HG03066 (cell line): Measurements from ENCODE around the gene SP3.

Experiments used
- ATAC-seq: cut with Tn5 transposase; IDR thresholded peaks from one replicate; pipeline ENCODE4 v1.9.1; 2021; ENCODE audit warnings: low read depth; ENCODE audit not compliant: unreplicated experiment

Gene SP3

DNA sequence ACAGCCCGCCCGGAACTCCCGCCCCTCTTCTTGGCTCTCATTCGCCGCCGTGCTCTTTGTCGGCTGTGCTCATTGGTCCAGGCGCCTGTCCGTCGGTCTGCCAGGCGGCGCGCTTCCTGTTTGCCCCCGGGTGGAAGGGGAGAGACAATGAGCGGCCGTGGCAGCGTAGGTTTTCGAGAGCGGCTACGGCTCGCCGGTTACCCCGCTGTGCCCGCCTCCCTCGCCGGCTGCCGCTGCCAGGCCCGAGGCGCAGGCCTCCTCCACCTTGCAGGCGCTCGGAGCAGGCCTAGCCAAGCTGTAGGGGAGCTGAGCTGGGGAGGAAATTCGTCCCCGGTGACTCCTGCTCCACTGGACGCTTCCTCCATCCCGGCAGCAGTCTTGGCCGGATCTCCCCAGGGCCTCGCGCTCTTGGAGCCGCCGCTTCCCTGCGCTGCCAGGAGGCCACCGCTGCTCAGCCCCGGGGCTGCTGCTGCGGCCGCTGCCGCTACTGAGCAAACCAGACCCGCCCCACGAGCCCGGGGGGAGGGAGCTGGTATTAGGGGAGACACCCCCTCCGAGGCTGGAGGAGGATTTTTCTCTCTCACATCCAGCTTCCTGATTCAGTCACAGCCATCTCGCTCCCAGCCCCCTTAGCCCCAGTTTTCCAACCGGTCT lies at the start of gene SP3:
Gene SP3 (minus strand): TSS at position 2 of the 654 bp plus-strand sequence. CDS start 202 bp downstream, outside the sequence.
- ATAC-seq, result peak; percentile 69

GRCh38 chr2:174014699-174015070 lies 49.5 kb upstream of the SP3 start:
- no peak for ATAC-seq

- ATAC-seq, result no peak
Measured at GRCh38 chr2:174014011-174014698, 49.0 kb upstream of the SP3 start.

DNA sequence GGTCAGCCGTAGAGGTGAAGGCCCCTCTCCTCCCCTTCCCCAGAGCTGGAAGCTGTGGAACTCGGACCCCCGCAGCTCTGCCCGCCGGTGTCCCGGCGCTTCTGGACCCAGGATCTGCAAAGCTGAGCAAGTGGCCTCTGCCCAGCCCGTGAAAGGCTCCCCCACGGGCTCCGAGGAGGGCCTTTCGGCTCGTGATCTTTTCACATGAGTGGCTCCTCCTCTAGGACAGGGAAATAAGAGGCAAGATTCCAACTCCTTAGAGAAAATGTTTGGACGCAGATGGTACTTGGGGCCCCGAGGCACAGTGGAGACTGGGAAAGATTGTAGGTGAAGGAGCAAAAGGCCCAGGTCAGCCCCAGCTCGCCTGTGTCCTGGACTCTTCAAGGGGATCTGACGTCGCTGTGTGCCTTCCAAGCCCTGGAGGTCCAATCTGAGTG lies 48.2 kb upstream of the SP3 start:
- no peak for ATAC-seq

DNA sequence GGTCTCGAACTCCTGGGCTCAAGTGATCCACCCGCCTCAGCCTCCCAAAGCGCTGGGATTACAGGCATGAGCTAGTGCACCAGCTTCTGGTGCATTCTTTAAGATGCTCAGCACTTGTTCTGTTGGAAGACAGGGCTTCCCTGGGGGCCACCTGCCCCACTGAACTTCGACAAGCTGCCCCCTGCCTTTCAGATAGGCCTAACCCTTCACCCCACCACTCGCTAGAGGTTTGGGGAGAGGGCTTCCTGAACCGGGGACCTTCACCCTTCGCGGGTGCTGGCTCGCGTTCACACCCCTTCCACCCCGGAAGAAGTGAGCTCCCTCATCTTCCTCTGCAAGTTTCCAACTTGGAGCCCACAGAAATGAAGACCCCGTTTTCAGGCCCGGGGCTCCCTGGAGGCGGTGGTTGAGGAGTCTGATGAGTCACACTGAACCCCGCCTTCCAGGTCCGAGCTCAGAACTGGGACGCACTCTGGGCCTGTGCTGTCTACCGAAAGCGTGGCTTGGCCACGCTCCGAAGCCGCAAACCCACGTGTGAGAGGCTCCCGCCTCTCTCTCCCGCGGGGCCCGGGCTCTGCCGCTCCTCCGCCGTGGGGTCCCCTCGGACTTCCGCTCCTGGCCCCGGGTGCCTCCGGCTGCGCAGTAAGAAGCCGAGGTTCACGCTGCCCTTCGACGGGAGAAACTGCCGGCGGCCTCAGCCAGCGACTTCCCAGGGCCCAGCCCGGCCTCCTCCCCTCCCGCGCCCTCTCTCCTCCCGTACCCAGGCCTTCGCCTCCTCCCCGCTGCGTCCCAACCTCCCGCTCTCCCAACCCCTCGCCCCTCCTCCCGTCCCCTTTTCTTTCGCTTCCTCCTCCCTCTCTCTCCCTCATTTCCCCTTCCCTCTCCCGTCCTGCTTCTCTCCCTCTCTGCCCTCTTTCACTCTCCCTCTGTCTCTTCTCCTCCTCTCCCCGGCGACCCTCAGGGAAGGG lies 47.5 kb upstream of the SP3 start:
- no peak for ATAC-seq

DNA sequence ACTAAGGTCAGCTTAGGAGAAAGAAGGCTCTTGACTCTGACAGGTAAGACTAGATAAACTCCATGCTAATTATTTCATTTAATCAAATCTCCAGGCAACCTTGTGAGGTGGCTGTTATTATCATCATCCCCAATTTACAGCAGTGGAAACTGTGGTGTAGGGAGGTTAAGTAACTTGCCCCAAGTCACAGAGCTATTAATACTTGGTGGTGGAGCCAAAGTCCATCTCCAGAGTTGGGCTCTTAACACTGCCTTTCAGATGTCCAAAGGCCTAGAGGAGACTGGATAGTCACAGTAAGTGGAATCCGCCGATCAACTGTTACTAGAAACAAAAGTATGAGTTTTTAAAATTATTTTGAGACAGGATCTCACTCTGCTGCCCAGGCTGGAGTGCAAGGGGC lies 46.6 kb upstream of the SP3 start:
- ATAC-seq, result no peak

GRCh38 chr2:174011173-174011572 lies 46.0 kb upstream of the SP3 start:
- ATAC-seq, result no peak

DNA sequence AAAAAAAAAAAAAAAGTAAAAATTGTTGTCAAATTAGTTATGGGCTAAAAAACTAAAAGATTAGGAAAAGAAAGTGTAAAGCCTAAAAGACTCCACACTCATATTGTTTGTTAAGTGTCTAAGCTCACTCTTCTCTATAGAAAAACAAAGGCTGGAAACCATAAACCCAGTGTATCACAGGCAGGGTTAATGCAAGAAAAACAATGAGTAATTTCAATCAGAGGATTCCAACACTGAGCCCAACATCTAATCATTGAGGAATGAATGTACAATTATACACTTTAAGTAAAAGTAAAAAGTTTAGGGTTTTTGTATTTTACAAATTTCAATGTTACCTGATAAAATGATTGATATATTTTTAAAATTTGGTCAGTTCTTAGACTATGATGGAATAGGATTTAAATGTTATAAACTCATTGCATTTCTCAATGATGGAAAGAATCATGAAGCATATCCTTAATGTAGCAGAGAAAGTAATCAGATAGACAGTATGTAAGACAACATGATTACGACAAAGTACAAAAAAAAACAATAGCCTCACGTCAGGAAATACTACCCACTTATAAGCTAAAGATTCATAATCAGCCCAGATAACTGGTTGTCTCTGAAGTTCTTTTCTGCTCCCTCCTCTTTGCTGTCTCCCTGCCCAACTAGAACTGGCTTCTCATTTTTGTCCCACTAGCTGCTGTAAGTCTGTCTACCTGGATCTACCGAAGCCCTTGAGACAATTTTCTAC lies 44.5 kb upstream of the SP3 start:
- no peak for ATAC-seq

GRCh38 chr2:174008720-174009119 lies 43.5 kb upstream of the SP3 start:
- no peak for ATAC-seq

DNA sequence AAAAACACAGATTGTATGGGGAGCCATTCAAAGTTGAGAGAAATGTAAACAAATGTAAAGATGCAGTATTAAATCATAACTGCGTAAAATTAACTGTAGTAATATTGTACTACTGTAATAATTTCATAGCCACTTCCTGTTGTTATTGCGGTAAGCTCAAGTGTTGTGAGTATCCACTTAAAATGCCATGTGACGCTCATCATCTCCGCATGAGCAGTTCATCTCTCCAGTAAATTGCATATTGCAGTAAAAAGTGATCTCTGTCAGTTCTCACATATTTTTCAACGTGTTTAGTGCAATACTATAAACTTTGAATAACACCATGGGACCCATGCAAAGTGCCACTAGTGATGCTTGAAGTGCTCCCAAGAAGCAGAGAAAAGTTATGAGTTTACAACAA lies 41.8 kb upstream of the SP3 start:
- no peak for ATAC-seq

DNA sequence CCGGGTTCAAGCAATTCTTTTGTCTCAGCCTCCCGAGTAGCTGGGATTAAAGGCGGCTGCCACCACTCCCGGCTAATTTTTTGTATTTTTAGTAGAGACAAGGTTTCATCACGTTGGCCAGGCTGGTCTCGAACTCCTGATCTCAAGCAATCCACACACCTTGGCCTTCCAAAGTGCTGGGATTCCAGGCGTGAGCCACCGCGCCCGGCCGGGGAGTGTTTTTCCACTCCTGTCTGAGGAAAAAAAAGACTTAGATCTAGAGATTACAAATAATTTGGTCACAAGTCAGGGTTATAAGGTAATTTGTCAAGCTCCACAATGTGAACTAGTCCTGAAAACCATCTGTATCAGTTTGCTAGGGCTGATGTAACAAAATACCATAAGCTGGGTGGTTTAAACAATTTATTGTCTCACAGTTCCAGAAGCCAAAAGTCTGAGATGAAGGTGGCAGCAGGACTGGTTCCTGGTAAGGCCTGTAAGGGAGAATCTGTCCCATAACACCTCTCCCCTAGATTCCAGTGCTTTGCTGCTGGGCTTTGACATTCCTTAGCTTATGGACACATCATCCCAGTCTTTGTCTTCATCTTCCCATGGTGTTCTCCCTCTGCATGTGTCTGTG lies 40.7 kb upstream of the SP3 start:
- ATAC-seq, result no peak

GRCh38 chr2:174004905-174005605 lies 39.9 kb upstream of the SP3 start:
- peak; percentile 72 for ATAC-seq

- no peak for ATAC-seq
Measured at GRCh38 chr2:174003720-174004695, 38.8 kb upstream of the SP3 start.

GRCh38 chr2:174002679-174003078 lies 37.5 kb upstream of the SP3 start:
- no peak for ATAC-seq

DNA sequence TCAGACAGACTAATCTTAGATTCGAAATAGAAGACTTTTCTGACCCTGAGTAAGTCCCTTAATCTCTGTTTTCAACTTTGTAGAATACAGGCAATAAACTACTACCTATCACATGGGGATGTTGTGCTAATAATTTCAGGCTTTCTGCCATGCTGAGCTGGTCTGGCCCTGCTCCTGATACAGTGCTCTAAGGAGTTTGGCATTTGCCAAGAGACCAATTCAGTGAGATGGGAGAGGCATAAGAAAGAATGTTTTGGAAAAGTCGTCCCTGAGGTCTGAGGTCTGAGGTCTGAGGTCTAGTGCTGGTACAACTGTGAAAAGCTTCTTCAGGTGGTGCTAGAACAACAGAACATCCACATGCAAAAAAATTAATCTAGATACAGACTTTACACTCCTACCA lies 35.9 kb upstream of the SP3 start:
- ATAC-seq, result no peak

- ATAC-seq, result no peak
Measured at GRCh38 chr2:173999724-174000123, 34.6 kb upstream of the SP3 start.

DNA sequence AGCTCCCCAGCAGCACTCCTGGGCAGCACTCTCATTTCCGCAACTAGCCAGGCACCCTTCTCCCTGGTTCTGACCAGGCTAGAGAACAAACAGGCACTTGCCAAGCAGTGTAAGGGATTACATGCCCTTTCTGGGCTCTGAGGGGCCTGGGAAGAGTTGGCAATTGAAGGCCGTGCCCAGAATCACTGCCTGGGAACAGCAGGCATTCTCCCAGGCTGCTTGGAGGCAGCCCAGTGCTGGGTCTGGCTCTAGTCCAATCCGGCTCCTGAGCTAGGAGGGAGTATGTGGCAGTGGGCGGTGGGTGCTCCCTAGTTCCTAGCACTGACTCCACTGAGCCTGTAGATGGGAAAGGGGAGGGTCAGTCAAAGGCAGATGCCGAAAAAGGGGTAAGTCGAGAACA lies 34.1 kb upstream of the SP3 start:
- no peak for ATAC-seq

DNA sequence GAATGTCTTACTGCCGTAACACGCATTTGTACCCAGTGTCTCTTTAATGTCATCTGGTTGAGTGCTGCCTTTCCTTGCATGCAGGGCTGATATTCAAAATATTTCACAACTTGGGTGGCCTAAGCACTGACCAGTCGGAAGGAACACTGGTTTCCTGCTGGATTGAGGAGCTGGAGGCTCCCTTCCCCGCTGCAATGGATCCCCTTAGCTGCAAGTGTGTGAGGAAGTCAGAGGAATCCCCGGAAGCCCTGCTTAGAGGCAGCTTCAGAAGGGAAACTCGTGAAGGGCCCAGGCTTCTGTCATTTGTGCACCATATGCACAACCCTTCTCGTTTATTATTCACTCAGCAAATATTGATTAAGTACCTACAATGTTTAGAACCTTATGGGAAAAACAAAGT lies 33.2 kb upstream of the SP3 start:
- no peak for ATAC-seq
